Esophagus squamous epithelium (tissue), 5 donors: Measurements from ENCODE around the gene EAF1. TPM values are rescaled to one million over a fixed set of nuclear protein-coding genes. Genes with fewer than 3 reads are reported as not detected.
"Not testable (repeated sequence)": the region's sequence is repeated elsewhere in the genome, so short reads cannot be mapped to it uniquely, and the experiment has no call there.

ENCODE experiments used
- DNase-seq: peaks from one replicate; lab custom pipeline; 2025; lab: John Stamatoyannopoulos, UW
- H3K27ac ChIP-seq, 4 donors: fragments of 200-600 bp; sonication (generic); one replicate each; pipeline ENCODE4 v1.5.1; 2016 to 2019; ENCODE audit warnings: mild to moderate bottlenecking in 1 of 4
- H3K27me3 ChIP-seq, 4 donors: fragments of 200-600 bp; sonication (generic); 1 replicate in 3 of 4; 2 replicates in 1 of 4; pipeline versions ENCODE4 v1.5.1 to v1.6.0; 2017 to 2021; ENCODE audit warnings: antibody characterized with exemption in 1 of 4
- H3K36me3 ChIP-seq, 3 donors: fragments of 200-600 bp; sonication (generic); one replicate each; pipeline ENCODE4 v1.5.1; 2016 to 2019
- H3K4me1 ChIP-seq, 3 donors: fragments of 200-600 bp; sonication (generic); one replicate each; pipeline ENCODE4 v1.5.1; 2017 to 2019
- H3K4me3 ChIP-seq, 4 donors: fragments of 200-600 bp; sonication (generic); 1 replicate in 3 of 4; 2 replicates in 1 of 4; pipeline ENCODE4 v1.5.1; 2016 to 2019; ENCODE audit warnings: mild to moderate bottlenecking in 2 of 4, moderate library complexity in 1 of 4
- H3K9me3 ChIP-seq, 3 donors: fragments of 200-600 bp; sonication (generic); one replicate each; pipeline ENCODE4 v1.5.1; 2016 to 2019
- POLR2A ChIP-seq, 4 donors: fragments of 450-650 bp; IDR thresholded peaks; one replicate each; pipeline ENCODE4 v1.6.1; 2017; ENCODE audit warnings: antibody characterized with exemption in 4 of 4, mild to moderate bottlenecking in 4 of 4, moderate library complexity in 3 of 4
- WGBS, 2 donors: methylation state at CpG; one replicate each; pipeline ENCODE4 v1.1.5; 2018; 5-methylcytosine and 5-hydroxymethylcytosine counted together
- intact Hi-C: fragments of 100-400 bp; cut with DNase I; formaldehyde crosslinking; loops from one replicate; pipeline ENCODE4 v1.15.0; 2022
- total RNA-seq, 4 donors: library from RNA; depleted of rRNA; stranded (reverse); fragments of >200 nt; gene quantifications; one replicate each; pipeline ENCODE4 v1.1.0, GENCODE V29; 2016
- TF ChIP-seq, protein P1 (sequence below), 6 experiments: fragments of 450-650 bp in 4 of 6; fragments of 200-600 bp in 2 of 6; sonication (generic) in 2 of 6; IDR thresholded peaks; one replicate each; pipeline ENCODE4 v1.5.1; 2016 to 2019; ENCODE audit warnings: antibody characterized with exemption in 6 of 6, mild to moderate bottlenecking in 4 of 6, moderate library complexity in 4 of 6
- donor health status: DM: yes; HTN: yes; CAD: no.

Gene EAF1
- total RNA-seq, 4 donors from 2014 or later = 15.8 to 23.5 (median 21.0) TPM

DNA sequence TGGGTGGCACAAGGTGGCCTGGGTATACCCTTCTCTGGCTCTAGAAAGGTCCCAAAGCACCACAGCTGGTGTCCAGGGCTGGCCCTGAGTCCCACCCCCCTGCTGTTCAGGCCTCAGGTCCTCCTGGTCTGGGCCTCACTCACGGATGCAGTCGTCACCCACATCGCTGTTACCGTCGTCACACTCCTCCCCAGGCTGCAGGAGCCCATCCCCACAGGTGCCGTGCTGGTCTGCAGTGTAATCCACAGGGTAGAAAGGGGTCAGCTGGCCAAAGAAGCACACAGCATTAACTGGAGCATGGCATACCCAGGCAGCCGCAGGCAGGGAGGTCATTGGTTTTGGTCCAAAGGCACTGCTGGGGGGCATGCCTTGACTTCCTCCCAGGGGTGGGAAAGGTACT lies 28.4 kb downstream of the EAF1 start:
- Histone ChIP-seq H3K27me3 (no peaks in the 10 kb centered on the region), H3K9me3 (no peaks in the 10 kb centered on the region), H3K4me1 (no peaks in the 10 kb centered on the region), H3K36me3 (peaks cover 0 to 5% (median 0%) of the 10 kb centered on the region in 3 donors), H3K27ac (no peak overlapping the region), H3K4me3 (no peak overlapping the region)
- DNase-seq = no peak
- no peak for TF ChIP-seq POLR2A (IDR thresholded peaks at IDR 0.05)
- TF ChIP-seq, protein P1, sequence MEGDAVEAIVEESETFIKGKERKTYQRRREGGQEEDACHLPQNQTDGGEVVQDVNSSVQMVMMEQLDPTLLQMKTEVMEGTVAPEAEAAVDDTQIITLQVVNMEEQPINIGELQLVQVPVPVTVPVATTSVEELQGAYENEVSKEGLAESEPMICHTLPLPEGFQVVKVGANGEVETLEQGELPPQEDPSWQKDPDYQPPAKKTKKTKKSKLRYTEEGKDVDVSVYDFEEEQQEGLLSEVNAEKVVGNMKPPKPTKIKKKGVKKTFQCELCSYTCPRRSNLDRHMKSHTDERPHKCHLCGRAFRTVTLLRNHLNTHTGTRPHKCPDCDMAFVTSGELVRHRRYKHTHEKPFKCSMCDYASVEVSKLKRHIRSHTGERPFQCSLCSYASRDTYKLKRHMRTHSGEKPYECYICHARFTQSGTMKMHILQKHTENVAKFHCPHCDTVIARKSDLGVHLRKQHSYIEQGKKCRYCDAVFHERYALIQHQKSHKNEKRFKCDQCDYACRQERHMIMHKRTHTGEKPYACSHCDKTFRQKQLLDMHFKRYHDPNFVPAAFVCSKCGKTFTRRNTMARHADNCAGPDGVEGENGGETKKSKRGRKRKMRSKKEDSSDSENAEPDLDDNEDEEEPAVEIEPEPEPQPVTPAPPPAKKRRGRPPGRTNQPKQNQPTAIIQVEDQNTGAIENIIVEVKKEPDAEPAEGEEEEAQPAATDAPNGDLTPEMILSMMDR (IDR thresholded peaks at IDR 0.05) = no peak
- WGBS, 2 donors = 88% methylated on average over 4 of the region's 7 CpGs; no CpG with 5 or more reads in 1 of the 2 donors
- intact Hi-C loops = no loop called here

- H3K27me3 ChIP-seq = no peaks in the 10 kb centered on the region
- WGBS, 2 donors = 85 to 92% methylated on average over 2 of the region's 2 CpGs
- no peaks in the 10 kb centered on the region for H3K4me1 ChIP-seq
Observed at GRCh38 chr3:15456321-15456720, 28.9 kb downstream of the EAF1 start.

GRCh38 chr3:15456915-15457314 lies 29.5 kb downstream of the EAF1 start:
- H3K4me1 ChIP-seq, H3K27me3 ChIP-seq, DNase-seq, H3K4me3 ChIP-seq, intact Hi-C loops, H3K9me3 ChIP-seq, H3K27ac ChIP-seq, H3K36me3 ChIP-seq: not testable (repeated sequence)
- WGBS, 2 donors = 80 to 89% methylated on average over 7 to 10 of the region's 10 CpGs

More at GRCh38 chr3:15456321-15456720, 28.9 kb downstream of the EAF1 start:
- H3K27ac ChIP-seq = no peak overlapping the region
- H3K4me3 ChIP-seq = no peak overlapping the region
- DNase-seq = no peak
- intact Hi-C loops = no loop called here
- TF ChIP-seq, protein P1 (IDR thresholded peaks at IDR 0.05) = no peak
- no peak for TF ChIP-seq POLR2A (IDR thresholded peaks at IDR 0.05)
- H3K36me3 ChIP-seq = no peaks in the 10 kb centered on the region
- no peaks in the 10 kb centered on the region for H3K9me3 ChIP-seq

GRCh38 chr3:15458212-15458780 lies 30.9 kb downstream of the EAF1 start:
- TF ChIP-seq, protein P1 (IDR thresholded peaks at IDR 0.05) = no peak
- TF ChIP-seq POLR2A (IDR thresholded peaks at IDR 0.05) = no peak
- Histone ChIP-seq H3K27me3 (no peaks in the 10 kb centered on the region), H3K4me1 (no peaks in the 10 kb centered on the region), H3K4me3 (no peak overlapping the region), H3K9me3 (no peaks in the 10 kb centered on the region), H3K27ac (no peak overlapping the region), H3K36me3 (no peaks in the 10 kb centered on the region)
- no peak for DNase-seq
- WGBS, 2 donors = 79 to 92% methylated on average over 6 to 7 of the region's 7 CpGs
- intact Hi-C loops = no loop called here

- Histone ChIP-seq H3K36me3 (no peaks in the 10 kb centered on the region), H3K4me3 (no peak overlapping the region), H3K27ac (no peak overlapping the region), H3K27me3 (no peaks in the 10 kb centered on the region), H3K9me3 (no peaks in the 10 kb centered on the region), H3K4me1 (no peaks in the 10 kb centered on the region)
- TF ChIP-seq POLR2A (IDR thresholded peaks at IDR 0.05) = no peak
- TF ChIP-seq, protein P1 (IDR thresholded peaks at IDR 0.05) = no peak
- no peak for DNase-seq
- WGBS, 2 donors = 36 to 37% methylated on average over 2 to 3 of the region's 4 CpGs
- intact Hi-C loops = no loop called here
Observed at GRCh38 chr3:15460891-15461531, 33.6 kb downstream of the EAF1 start.
